IPS DF 19.7 (cell line): ENCODE data around the gene PALLD.
A peak's percentile ranks its signal among the peaks of the same experiment; 100 is the strongest.
"Not testable (repeated sequence)": the region's sequence is repeated elsewhere in the genome, so short reads cannot be mapped to it uniquely, and the experiment has no call there.

Experiments
- DNase-seq: peaks from one replicate; pipeline ENCODE4 v3.0.0-alpha.2; 2013; ENCODE audit warnings: low read depth, low spot score

Gene PALLD

GRCh38 chr4:168794092-168794707 lies 297.3 kb downstream of the PALLD start:
- no peak for DNase-seq

- DNase-seq: no peak
These were observed 298.0 kb downstream of the PALLD start for GRCh38 chr4:168794881-168795280.

GRCh38 chr4:168795346-168795745 lies 298.5 kb downstream of the PALLD start:
- no peak for DNase-seq

- no peak for DNase-seq
These were observed 299.7 kb downstream of the PALLD start for GRCh38 chr4:168796362-168797106.

GRCh38 chr4:168797194-168797593 lies 300.3 kb downstream of the PALLD start:
- no peak for DNase-seq

- DNase-seq: no peak
These were observed 301.0 kb downstream of the PALLD start for GRCh38 chr4:168797738-168798375.

- no peak for DNase-seq
These were observed 304.1 kb downstream of the PALLD start for GRCh38 chr4:168800926-168801325.

- DNase-seq: no peak
These were observed 305.4 kb downstream of the PALLD start for GRCh38 chr4:168802222-168802621.

- DNase-seq: not testable (repeated sequence)
These were observed 306.2 kb downstream of the PALLD start for GRCh38 chr4:168803052-168803451.

GRCh38 chr4:168803732-168804131 lies 306.9 kb downstream of the PALLD start:
- peak; percentile 65 for DNase-seq

- no peak for DNase-seq
These were observed 307.3 kb downstream of the PALLD start for GRCh38 chr4:168804146-168804545.

- DNase-seq: no peak
These were observed 308.5 kb downstream of the PALLD start for GRCh38 chr4:168805341-168805740.

- DNase-seq: not testable (repeated sequence)
These were observed 309.4 kb downstream of the PALLD start for GRCh38 chr4:168806247-168806646.

- DNase-seq: no peak
These were observed 314.4 kb downstream of the PALLD start for GRCh38 chr4:168811207-168811606.

GRCh38 chr4:168811786-168812651 lies 315.2 kb downstream of the PALLD start:
- DNase-seq: no peak

GRCh38 chr4:168812806-168813205 lies 316.0 kb downstream of the PALLD start:
- DNase-seq: no peak

- DNase-seq: no peak
These were observed 317.0 kb downstream of the PALLD start for GRCh38 chr4:168813890-168814289.

GRCh38 chr4:168815379-168816345 lies 318.8 kb downstream of the PALLD start:
- DNase-seq: no peak

- no peak for DNase-seq
These were observed 320.5 kb downstream of the PALLD start for GRCh38 chr4:168817370-168817769.

GRCh38 chr4:168822481-168822880 lies 325.6 kb downstream of the PALLD start:
- no peak for DNase-seq

GRCh38 chr4:168825975-168826374 lies 329.1 kb downstream of the PALLD start:
- no peak for DNase-seq
